CD1c-positive myeloid dendritic cell (primary cell): ENCODE measurements around the gene FAT4.

Experiments used
- DNase-seq: peaks from one replicate; pipeline ENCODE4 v3.0.0-alpha.2; 2016; ENCODE audit errors: extremely low spot score

Gene FAT4, protein sequence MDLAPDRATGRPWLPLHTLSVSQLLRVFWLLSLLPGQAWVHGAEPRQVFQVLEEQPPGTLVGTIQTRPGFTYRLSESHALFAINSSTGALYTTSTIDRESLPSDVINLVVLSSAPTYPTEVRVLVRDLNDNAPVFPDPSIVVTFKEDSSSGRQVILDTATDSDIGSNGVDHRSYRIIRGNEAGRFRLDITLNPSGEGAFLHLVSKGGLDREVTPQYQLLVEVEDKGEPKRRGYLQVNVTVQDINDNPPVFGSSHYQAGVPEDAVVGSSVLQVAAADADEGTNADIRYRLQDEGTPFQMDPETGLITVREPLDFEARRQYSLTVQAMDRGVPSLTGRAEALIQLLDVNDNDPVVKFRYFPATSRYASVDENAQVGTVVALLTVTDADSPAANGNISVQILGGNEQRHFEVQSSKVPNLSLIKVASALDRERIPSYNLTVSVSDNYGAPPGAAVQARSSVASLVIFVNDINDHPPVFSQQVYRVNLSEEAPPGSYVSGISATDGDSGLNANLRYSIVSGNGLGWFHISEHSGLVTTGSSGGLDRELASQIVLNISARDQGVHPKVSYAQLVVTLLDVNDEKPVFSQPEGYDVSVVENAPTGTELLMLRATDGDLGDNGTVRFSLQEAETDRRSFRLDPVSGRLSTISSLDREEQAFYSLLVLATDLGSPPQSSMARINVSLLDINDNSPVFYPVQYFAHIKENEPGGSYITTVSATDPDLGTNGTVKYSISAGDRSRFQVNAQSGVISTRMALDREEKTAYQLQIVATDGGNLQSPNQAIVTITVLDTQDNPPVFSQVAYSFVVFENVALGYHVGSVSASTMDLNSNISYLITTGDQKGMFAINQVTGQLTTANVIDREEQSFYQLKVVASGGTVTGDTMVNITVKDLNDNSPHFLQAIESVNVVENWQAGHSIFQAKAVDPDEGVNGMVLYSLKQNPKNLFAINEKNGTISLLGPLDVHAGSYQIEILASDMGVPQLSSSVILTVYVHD (N-terminal part only)

DNA sequence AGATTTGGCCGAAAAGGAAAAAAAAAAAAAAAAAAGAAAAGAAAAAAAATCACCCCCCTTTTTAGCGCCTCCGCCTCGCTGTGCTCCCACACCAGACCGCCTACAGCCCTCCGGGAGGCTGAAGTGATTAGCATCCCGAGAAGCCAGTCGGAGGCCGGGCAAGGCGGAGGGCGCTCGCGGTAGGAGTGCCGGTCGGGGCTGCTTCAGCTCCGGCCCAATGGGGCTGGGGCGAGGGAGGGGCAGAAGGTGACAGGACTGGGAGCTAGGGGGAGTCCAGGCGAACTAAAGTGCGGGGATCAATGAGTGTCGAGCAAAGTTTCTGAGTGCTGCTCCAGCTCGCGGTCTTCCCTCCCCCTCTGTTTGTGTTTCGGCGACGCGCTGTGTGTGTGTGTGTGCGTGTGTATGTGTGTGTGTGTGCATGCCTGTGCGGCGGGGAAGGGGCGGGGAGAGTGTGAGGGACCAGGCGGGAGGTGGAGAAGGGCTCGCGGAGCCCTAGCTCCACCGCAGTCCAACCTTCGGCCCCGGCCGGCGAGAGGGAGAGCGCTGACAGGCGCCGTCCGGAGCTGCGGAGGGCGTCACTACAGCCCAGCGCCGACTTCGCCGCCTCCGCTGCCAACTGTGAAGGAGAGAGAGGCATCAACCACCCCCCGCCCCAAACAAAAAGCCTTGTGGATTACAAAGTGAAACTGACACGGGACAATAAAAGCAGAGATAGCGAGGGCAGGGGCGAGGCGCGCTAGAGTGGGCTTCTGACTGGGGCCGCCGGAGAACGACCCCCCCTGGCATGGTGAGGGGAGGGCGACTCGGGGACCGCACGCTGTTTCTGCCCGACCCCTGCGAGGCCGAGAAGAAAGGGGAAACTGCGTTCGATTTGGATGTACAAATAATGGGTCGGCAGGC is at the start of gene FAT4:
TSS of gene FAT4 (plus strand) at position 280 of the 900 bp plus-strand sequence. CDS start 1,457 bp downstream, outside the sequence.
- peak; percentile 39 for DNase-seq

DNA sequence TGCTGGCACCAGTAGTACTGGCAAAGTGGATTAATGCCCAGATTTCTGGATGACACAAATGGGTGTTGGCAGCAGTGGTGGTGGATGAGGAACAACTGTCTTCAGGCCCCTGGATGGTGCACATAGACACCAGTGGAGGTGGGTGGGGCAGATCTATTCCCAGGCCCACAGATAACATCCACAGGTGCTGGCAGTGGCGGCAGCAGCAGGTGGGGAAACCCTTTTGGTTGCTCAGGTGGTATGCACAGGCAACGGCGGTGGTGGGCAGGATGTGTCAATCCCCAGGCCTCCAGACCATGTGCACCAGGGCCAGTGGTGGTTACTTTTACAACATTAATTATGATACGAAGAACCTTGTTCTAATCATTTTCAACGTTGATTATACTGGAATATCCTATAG is 48.9 kb upstream of the FAT4 start:
- DNase-seq = no peak

DNA sequence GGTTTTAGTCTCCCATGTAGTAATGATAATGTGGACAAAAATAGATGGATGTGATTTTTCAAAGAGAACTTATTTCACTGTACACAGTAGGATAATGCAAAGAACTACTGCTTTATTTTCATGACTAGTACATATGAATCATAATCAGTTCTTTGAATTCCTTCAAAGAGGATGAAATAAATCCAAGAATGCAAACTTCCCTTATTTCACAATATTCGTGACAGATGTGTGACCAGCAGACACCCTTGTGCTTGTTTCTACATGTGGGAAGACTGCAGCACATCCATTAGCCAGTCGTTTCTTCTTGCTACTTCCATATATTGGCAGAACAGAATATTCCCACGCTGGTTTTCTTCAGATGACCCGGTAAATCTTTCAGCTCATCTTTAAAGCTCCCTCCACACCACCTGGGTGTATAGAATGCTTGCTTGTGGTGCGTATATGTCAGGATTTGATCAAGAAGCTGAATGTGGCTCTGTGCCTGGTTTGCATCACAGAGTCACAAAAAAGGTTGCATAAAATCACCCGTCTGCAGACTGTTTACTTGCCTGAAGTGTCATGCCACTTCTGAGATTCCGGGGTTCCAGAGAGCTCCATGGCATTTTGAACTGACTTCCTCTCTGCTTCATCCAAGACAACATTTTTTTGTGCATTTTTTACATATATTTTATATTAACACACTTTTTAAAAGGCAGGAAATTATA is 47.7 kb upstream of the FAT4 start:
- no peak for DNase-seq

DNA sequence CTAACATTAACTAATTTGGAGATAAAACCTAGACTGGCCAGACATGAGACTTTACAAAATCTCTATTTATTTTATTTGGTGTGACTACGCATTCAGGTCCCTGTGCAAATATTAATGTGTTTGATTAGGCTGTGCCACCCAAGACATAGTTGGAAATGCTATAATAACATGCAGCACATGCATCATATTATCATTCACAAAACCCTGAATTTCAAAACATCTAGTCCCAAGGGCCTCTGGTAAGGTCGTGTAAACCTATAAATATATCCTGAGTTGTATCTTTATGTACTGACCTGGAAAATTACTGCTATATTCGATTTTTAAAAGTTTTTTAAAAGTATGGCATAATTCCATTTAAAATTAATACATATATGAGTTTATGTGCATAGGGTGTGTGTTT is 47.1 kb upstream of the FAT4 start:
- DNase-seq = no peak

DNA sequence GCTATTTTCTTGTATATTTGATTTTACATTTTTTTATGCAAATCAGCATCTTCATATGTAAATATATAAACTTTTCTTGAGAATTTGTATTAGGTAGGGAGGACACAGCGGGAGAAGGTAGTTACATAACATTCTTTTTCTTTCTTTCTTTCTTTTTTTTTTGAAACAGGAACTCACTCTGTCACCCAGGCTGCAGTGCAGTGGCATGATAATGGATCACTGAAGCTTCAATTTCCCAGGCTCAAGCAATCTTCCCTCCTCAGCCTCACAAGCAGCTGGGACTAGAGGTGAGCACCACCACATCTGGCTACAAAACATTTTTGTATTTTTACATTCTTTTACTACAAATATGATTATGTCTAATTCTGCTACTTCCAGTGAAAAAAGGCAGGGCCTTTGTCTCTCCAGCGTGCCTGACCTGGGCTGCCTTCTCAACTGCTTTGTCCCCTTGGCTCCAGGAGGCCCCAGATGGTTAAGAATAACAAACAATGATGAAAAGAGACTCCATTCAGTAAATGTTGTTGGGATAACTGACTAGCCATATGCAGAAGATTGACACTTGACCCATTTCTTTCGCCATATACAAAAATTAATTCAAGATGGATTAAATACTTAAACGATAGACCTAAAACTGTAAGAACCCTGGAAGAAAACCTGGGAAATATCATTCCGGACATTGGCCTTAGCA is 46.5 kb upstream of the FAT4 start:
- no peak for DNase-seq

DNA sequence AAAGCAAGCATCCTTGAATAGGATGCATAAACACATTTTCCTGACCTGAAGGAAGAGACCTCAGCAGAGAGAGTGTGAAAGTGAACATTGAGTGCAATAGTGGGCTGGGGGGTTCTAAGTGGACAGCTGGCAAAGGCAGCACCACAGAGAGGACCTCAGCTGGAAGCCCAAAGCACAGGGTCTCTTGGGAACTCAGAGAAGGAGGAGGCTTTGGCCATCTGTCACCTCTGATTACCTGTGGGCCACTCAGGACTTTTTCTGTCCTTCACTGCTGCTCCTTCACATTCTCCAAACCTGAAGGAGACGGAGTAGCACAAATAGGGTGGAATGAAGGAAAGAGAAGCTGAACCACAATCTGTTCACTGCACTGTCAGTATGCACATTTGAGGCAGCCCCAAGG is 37.9 kb upstream of the FAT4 start:
- DNase-seq = no peak

DNA sequence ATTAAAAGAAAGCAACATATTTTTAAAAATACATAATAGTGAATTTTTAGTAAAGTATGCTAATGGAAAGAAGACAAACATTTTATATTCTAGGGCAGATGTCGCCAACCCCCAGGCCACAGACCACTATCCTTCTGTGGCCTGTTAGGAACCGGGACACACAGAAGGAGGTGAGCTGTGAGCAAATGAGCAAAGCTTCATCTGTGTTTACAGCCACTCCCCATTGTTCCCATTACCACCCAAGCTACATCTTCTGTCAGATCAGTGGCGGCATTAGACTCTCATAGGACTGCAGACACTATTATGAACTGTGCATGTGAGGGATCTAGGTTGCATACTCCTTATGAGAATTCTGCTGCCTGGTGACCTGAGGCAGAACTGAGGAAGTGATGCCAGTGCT is 37.0 kb upstream of the FAT4 start:
- DNase-seq = no peak

DNA sequence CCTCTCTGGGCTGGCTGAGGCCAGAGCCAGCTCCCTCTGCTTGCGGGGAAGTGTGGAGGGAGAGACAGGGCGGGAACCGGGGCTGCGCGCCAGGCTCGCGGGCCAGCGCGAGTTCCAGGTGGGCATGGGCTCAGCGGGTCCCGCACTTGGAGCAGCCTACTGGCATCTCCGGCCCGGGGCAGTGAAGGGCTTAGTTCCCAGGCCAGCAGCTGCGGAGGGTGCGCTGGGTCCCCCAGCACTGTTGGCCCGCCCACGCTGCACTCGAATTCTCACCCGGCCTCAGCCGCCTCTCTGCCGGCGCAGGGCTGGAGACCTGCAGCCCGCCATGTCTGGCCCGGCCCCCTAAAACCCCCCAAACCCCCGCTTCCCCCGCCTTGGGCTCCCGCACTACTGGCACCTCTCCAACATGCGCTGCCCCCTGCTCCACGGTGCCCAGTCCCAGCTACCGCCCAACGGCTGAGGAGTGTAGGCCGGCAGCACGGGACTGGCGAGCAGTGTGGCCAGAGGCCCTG is 33.8 kb upstream of the FAT4 start:
- no peak for DNase-seq

DNA sequence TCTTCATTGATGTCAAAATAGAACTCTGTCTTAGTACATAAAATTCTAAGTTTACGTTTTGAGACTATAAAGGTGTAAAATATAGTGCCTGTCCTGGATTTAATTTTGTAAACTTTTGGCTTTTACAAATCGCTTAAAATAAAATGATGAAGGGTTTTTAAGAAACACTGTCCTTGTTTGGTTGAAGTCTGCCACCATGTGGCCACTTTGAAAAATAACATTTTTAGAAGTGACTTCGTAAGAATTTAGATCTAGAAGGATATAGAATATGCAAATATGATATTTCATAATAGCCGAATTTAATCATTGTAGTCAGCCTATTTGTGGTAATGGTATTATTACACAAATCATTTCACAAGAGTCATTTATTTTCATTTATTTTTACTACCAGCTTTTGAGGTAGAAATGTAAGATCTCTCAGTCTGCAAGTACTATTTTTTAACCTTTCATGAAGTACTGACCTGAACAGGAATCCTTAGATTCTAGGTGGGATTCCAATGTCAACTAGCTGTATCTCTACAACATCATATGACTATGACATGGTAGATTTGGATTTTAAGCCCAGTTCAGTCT is 31.0 kb upstream of the FAT4 start:
- peak; percentile 35 for DNase-seq

DNA sequence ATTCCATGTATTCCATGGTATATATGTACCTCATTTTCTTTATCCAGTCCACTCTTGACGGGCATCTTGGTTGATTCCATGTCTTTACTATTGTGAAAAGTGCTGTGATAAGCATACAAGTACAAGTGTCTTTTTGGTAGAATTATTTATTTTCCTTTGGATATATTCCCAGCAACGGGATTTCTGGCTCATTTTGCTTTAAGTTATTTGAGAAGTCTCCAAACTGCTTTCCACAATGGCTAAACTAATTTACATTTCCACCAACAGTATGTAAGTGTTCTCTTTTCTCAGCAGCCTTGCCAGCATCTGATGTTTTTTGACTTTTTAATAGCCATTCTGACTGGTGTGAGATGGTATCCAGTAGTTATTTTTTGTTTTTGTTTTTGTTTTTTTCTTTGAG is 17.6 kb upstream of the FAT4 start:
- DNase-seq = no peak

DNA sequence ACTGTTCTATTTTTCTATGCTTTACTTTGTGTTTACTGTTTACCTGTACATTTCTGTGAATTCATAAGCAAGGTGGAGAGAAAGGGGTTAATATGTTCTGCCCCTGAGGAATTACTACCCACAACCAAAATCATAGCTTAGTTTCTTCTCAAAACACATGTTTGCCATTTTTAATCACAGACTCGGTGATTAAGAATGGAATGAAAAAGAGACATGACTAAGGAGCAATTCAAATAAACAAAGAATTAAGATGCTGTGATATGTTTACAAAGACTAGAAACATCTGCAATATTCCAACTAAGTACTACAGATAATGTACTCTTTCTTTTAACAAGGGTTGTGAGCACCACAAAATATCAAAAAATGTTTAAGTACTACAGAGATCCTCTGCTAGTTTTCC is 11.7 kb upstream of the FAT4 start:
- DNase-seq = no peak

DNA sequence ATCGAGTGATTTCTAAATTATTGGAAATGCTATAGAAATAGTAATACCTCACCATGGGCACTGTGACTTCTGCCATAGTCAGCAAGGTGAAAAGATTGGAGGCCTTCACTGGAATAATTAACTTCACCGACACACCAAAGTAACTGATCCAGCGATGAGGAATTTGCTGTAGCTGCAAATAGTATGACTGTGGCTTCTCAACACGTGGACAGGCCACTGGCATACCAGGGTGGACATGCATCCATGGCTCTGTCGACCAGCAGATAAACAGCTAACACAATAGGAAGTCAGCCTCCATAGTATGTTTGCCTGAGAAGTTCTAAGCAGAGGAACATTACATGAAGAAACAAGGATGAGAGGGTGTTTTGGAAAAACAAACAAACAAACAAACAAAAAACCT is 10.9 kb upstream of the FAT4 start:
- DNase-seq = no peak

DNA sequence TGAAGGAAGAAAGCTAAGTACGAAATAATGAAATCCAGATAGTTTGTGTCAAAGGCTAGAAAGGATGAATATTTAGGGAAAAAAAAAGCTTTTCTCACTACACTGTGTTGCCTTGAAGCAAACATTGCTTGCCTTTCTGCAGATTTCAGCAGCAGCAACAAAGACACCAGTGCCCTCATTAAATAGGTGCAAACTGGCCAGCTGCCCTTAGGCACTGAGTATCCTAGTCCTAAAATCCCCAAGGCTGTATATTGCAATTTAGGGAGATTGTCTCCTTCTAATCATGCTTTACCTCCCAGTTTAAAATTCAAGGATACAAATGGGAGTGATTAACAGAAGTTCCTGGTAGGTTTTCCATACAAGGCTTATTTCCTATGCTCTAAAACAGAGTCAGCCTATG is 8.6 kb upstream of the FAT4 start:
- DNase-seq = no peak

DNA sequence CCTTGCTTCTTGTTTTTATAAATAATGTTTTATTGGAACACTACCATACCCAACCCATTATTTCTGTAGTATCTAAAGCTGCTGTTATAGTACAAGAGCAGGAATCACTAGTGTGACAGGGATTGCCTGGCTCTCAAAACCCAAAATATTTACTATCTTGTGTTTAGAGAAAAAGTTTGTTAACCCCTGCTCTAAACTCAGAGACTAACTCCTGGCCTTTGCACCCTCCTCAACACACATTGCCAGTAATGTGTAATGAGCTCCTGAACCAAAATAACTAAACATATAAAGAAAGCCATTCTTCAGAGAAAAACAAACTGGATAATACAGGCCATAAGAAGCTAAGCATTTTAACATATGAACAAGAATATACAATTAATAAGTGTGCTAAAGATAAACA is 8.2 kb upstream of the FAT4 start:
- DNase-seq = no peak

DNA sequence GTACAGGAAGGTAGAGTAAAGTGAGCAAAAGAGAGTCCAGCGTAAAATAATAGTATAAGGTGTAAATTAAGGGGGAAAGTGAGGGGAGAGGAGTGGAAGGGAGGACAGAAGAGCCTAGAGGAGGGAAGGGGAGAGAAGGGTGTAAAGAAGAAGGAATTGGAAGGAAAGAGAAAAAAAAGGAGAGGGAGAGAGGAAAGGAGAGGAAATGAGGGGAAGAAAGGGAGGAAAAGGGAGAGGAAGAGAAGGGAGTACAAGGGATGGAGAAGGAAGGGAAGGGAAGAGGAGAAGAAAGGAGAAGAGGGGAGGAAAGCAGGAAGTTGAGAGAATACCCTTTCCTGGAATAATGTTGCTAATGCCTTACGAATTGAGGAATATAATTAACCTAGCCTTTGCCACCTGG is 3.3 kb upstream of the FAT4 start:
- no peak for DNase-seq

DNA sequence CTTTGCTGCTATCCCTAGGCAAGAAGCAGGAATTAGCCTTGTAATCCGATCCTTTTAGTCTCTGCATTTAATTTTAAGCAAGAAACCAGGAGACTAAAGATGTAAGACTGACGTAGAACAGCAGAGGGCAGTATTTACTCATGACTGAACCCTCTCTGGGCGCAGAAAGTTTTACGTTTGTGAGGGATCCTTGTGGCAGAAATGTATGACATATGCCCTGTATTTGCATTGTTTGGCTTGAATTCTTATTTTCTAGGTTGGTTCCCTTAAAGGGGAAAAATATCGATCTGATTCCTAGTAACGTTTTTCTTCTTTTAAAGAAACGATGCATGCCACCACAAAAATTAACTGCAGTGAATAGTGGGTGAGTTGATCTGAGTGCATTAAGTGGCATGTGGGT is 1.3 kb upstream of the FAT4 start:
- DNase-seq = peak; percentile 71

DNA sequence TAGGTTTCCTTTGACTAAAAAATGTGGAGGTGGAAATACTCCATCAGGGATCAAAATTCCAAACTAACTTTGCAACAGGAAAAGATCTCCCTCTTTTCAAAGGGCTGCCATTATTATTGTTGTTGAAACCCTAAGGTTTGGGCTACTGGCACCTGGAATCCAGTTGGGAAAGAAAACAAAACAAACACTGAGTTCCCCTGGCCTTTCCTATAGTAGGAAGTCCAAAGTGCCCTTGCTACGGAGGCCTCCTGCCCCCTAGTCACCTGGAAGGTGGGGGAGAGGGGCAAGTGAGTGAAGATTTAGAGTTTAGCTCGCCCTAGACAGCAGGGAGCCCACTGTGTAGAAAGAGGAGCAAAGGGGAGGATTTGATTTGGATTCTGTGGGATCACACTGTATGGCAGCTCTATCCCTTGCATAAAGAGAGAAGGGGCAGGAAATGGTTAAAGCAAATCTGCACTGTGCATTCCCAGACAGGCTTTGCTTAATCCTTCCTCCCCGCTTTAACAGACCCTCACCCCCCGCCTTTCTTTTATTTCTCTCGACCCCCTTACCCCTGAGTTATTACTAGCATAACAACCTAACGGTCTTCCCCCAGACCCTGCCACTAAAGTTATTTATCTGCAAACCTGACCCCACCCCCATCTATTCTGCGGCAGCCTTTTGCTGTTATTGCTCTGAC is 627 bp upstream of the FAT4 start:
- DNase-seq = no peak

DNA sequence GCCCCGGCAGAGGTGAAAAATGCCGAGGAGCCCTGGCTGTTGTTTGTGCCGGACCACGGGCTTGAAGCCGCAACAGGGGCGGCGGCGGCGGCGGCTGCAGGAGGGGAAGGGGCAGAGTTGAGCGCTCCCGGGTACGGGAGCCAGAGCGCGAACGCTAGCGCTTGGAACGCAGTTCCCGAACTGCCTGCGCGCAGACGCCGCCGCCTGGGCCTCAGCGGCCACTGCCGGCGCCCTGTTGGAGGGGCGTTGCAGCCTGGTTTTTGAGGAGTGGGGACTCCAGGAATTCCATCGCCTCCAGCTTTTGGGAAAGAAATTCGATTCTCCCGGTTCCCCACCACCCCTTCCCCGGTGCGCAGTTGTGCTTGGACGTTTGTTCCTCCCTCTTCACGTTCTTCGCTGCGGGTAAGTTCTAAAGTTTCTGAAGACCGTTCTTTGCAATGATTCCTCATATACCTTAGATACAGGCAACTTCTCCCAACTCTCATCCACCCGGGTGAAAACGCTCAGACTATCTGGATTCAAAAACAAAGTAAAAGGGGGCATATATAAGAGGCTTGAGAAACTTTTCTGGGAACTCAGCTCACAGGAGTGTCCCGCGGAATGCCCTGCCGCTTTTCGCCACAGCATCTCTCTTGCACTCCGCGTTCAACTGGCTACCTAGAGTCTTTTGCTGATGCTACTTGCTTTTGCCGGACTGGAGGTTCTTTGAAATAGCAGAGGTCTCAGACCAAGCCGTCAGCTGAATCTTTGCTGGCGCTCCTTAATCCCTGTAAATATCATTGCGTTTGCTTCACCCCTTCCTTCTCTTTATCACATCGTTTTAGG is 1.0 kb downstream of the FAT4 start:
- peak; percentile 5 for DNase-seq

DNA sequence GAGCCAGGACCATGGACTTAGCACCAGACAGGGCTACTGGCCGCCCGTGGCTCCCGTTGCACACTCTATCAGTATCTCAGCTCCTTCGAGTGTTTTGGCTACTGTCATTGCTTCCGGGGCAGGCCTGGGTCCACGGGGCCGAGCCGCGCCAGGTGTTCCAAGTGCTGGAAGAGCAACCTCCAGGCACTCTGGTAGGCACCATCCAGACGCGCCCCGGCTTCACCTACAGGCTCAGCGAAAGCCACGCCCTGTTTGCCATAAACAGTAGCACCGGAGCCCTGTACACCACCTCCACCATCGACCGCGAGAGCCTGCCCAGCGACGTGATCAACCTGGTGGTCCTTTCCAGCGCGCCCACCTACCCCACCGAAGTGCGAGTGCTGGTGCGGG is 1.6 kb downstream of the FAT4 start:
- no peak for DNase-seq
